ENCODE results near the gene CASZ1.

DNA sequence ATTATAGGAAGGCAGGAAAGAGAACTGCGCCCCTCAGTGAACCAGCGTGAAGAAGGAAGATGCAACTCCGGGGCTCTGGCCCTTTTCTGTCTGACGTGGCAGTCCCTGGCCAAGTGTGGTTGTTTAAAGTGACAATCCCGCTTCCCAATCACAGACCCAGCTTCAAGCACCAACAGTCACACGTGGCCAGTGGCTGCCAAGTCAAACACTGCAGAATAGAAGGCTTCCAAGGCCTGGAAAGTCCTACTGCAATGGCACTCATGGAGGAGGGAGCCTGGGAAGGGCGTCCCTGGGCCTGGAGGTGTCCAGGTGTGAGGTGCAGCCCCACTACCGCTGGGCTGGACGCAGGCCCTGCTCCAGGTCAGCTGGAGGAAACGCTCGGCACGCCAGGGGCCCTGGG is 143.8 kb downstream of the CASZ1 start:
- TF ChIP-seq, protein P1, sequence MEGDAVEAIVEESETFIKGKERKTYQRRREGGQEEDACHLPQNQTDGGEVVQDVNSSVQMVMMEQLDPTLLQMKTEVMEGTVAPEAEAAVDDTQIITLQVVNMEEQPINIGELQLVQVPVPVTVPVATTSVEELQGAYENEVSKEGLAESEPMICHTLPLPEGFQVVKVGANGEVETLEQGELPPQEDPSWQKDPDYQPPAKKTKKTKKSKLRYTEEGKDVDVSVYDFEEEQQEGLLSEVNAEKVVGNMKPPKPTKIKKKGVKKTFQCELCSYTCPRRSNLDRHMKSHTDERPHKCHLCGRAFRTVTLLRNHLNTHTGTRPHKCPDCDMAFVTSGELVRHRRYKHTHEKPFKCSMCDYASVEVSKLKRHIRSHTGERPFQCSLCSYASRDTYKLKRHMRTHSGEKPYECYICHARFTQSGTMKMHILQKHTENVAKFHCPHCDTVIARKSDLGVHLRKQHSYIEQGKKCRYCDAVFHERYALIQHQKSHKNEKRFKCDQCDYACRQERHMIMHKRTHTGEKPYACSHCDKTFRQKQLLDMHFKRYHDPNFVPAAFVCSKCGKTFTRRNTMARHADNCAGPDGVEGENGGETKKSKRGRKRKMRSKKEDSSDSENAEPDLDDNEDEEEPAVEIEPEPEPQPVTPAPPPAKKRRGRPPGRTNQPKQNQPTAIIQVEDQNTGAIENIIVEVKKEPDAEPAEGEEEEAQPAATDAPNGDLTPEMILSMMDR (IDR thresholded peaks at IDR 0.05) = no peak
- TF ChIP-seq POLR2A (IDR thresholded peaks at IDR 0.05) (no peak), EP300 (IDR thresholded peaks at IDR 0.05) (no peak), POLR2AphosphoS5 (IDR thresholded peaks at IDR 0.05) (no peak)
